ENCODE measurements around the gene NUPR2.
A peak's percentile ranks its signal among the peaks of the same experiment; 100 is the strongest.
"Not testable (repeated sequence)": the region's sequence is repeated elsewhere in the genome, so short reads cannot be mapped to it uniquely, and the experiment has no call there.

The NUPR2 gene, protein sequence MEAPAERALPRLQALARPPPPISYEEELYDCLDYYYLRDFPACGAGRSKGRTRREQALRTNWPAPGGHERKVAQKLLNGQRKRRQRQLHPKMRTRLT

DNA sequence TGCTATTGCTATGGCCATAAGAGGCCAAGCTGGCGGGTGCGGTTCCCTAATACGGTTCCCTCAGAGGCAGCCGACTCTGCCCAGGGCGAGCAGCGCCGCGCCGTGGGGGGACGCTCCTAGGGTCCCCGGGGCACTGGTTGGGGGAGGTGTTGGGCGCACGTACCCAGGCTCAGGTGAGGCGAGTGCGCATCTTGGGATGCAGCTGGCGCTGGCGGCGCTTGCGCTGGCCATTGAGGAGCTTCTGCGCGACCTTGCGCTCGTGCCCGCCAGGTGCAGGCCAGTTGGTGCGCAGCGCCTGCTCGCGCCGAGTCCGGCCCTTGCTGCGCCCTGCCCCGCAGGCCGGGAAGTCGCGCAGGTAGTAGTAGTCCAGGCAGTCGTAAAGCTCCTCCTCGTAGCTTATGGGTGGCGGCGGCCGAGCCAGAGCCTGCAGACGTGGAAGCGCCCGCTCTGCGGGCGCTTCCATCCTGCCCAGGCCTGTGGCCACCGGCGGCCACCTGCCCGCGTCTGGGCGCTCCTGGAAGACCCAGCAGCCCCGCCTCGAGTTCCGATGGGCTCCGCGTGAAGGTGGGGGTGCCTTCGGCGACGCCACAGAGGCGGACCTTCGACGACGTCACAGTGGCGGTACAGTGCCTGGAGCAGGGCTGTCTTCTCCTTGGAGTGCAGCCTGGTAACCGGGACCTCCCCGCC is at the start of gene NUPR2:
Gene NUPR2, minus strand, starts transcription at position 566 of the 687 bp plus-strand sequence. Its CDS starts 103 bp downstream, at position 463.
- DNase-seq: no peak

DNA sequence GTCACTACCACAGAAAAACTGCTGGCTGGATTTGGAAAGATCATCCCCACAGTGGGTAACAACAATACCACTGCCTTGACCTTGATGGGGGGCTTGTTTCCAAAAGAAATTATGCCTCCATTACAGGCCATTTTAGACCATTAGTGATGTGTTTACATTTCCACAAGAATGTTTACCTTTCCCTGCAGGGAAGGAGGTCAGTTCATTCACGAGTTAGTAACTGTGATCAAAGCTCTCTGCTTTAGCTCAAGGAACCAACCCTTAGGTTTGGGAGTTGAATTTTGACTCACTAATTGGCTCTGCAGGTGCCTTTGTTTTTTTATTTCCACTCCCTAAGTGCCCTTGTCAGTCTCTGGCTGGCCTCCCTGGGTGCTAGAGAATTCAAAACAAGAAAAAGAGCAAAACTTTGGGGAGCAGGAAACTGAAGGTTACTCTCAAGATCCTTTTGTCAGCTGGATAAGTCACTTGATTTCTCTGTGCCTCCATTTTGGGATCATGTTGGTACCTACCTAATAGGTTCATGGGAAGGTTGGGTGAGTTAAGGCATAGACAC is 41.1 kb upstream of the NUPR2 start:
- no peak for DNase-seq

DNA sequence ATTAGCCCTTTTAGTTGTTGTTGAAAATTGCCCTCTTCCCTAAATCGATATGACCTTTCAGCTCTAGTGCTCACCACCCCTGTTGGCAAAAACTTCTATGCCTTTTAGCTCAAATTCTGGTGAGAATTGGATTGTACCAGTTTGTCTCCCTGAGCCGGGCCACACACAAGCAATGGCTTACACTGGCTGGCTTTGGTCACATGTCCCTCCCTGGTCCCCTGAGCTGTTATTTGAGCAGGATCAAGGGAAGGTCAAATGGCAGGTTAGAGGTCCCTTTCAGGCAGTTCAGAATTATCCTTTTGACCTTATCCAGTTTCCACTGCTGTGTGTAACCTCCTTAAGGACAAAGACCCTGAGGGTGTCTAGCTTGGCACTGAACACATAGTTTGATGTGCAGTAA is 14.8 kb upstream of the NUPR2 start:
- not testable (repeated sequence) for DNase-seq

DNA sequence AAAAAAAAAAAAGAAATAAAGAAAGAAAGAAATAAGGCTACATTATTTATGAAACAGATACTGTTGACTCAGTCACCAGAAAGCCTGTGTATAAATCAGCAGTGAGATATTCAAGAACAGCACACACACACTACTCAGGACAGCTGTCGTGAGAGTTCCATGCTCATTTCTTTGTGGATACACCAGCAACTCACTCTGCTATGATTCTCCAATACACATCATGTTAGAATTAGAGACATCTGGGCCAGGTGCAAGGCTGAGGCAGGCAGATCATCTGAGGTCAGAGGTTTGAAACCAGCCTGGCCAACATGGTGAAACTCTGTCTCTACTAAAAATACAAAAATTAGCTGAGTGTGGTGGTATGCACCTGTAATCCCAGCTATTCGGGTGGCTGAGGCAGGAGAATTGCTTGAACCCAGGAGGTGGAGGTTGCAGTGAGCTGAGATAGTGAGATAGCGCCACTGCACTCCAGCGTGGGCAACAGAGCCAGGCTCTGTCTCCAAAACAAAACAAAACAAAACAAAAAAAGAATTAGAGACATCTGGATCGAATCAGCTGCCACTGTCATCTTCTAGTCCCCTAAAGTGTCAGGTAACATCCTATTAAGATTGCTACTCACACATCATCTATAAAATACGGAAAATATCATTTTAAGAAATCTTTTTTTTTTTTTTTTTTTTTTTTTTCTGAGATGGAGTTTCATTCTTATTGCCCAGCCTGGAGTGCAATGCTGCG is 11.2 kb upstream of the NUPR2 start:
- DNase-seq: no peak

DNA sequence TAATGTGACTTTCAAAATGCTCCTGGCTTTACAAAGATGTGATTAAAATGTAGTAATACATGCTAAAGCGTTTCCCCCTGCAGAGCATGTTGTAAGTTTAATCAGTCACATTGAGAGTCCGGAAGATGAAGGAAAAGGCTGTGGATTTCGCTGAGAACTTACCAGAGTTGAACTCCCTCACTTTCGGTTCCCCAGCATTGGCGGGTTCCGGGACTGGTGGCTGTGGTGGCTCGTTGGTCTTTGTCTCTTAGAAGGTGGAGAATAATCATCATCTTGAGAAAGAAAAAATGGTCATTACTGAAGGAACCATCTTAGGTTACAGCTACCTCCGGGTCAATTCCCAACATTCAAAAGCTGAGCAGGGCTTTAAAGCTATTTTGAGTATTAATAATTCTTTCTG is 9.6 kb upstream of the NUPR2 start:
- DNase-seq: no peak

DNA sequence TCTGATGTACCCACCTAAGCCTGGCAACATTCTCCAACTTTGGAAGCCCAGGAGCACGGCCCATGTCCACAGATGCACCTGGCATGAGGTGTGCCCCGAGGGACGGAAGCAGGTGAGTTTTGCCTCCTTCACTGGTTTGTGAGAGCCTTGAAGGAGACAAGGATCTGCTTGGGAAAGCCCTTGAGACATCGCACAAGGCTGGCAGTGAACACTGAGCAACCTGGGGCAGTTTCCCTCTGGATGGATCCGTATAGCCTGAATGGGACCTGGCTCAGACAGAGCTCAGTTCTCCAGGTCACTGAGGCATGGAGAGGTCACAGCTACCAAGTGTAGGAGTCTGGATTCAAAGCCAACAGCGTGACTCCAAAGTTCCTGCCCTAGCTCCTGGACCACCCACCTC is 8.8 kb upstream of the NUPR2 start:
- no peak for DNase-seq

DNA sequence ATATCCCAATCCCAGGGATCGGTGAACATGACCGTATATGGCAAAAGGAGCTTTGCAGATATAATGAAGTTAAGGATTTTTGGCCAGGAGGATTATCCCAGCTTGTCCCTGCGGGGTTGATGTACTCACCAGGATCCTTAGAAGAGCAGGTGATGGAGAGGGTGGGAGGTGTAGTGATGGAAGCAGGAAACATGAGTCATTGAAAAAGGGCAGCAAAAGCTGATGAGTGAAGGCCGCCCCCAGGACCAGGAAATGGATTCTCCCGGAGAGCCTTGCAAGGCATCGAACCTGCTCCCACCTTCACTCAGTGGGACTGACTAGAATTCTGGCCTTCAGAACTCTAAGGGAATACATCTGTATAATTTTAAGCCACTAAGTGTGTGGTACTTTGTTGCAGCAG is 5.2 kb upstream of the NUPR2 start:
- no peak for DNase-seq

DNA sequence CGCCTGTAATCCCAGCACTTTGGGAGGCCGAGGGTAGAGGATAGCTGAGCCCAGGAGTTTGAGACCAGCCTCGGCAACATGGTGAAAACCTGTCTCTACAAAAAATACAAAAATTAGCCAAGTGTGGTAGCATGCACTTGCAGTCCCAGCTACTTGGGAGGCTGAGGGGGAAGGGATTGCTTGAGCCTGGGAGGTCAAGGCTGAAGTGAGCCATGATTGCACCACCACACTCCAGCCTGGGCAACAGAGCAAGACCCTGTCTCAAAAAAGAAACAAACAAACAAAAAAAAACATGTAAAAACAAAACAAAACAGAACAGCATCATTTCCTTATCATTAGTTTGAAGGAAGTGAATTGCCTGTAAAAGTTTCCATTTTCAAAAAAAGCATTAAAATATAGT is 4.0 kb downstream of the NUPR2 start:
- DNase-seq: not testable (repeated sequence)

DNA sequence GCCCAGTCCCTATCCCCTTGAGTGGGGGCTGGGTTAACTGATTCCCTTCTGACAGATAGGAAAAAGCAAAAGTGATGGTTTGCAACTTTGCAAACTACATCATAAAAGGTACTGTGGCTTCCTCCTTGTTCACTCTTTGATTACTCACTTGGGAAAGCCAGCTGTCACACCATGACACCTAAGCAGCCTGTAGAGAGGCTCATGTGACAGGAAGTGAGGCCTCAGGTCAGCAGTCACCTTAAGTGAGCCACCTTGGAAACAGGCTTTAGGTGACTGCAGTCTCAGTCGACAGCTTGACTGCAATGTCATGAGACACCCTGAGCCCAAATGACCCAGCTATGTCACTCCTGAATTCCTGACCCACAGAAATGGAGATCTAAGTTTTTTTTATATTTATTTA is 5.6 kb downstream of the NUPR2 start:
- no peak for DNase-seq

DNA sequence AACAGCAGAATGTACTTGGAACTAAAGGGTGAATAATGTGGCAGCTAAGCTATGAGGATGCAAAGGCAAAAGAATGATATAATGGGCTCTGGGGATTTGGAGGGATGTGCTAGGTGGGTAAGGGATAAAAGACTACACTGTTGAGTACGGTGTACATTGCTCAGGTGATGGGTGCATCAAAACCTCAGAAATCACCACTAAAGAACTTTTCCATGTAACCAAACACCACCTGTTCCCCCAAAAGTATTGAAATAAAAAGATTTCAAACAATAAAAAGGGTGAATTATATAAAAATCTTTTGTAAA is 8.3 kb downstream of the NUPR2 start:
- DNase-seq: no peak

DNA sequence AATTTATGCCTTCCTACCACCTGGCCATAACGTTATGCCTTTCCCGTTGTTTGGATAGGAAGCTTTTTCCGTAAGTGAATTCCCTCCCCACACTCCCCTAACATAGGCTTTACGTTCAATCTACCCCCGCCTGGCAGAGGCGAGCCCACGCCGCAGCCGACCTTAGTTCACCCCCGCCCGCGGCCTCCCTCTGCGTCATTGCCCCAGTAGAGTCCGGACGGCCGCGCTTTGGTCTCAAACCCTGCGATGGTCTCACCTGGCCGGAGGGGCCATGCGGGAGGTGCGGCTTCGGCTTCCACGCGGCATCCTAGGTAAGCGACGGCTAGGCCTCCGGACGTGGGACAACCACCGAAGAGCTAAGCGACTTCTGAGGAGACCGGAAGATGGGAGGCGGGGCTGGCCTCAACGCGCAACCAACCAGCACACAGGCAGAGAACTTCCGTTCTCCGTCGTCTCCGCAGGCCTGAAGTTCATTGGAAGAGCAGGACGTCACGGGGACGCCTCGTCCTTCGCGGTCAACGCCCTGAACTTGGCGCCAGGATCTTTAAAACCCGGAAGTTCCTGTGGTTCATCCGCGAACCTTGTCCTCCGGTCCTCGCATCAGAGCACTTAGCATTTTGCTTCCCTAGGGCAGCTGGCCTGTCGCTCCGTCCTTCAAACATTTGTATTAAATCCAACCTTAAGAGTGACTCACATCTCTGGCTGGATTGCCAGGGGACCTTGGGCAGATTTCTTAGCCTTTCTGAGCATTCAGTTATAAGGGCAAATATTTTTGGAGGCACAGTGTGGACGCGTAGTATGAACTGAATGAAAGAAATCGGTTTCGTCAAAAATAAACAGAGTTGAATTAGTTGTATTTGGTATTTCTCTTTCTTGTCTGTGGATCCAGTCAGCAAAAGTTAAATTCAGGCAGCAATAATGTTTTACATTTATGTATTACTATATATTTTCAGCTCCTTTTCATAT is 9.8 kb downstream of the NUPR2 start, which contains the start of gene CHCHD2:
Gene CHCHD2, minus strand, starts transcription at position 369 of the 966 bp plus-strand sequence. Its CDS starts 63 bp downstream, at position 306.
- peak; percentile 97 for DNase-seq

DNA sequence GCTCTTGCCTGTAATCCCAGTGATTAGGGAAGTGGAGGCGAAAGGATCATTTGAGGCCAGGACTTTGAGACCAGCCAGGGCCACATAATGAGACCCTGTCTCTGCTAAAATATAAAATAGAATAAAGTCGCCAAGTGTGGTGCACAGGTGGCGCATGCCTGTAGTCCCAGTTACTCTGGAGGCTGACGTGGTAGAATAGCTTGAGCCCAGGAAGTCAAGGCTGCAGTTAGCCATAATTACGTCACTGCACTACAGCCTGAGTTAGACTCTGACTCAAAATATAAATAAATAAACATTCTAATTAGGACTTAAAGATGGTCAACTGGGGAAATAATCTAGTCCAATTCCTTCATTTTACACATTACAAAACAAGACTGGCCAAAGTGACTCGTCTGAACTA is 10.7 kb downstream of the NUPR2 start:
- DNase-seq: peak in 1 of 2 experiments; percentile 26

DNA sequence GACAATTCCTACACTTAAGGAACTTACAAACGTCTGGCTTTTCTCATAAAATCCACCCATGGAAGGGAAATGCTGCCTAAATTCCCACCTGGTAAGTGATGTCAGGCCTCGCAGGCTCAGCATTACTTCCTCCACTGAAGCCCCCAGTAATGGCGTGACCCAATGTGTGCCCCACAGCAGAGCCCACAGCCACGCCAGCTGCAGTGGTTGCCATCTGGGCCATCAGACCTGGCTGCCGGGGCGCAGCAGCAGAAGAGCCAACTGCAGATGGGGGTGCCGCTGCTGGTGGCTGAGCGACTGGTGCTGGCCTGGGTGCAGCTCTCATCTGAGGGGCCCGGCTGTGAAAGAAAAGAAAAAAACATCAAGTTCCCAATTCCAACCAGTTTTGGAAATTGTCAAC is 12.1 kb downstream of the NUPR2 start:
- DNase-seq: not testable (repeated sequence)

DNA sequence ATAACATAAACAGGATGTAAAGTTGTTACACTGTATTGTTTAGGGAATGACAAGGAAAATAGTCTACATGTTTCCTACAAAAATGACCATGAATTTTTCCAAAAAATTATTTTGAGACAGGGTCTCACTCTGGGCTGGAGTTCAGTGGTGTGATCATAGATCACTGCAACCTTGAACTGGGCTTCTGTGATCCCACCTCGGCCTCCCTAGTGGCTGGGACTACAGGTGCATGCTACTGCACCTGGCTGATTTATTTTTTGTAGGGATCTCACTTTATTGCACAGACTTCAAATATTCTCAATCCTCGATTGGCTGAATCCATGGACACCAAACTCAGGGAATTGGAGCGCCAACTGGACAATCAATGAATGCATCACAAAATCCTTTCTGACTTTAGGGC is 16.6 kb downstream of the NUPR2 start:
- no peak for DNase-seq

DNA sequence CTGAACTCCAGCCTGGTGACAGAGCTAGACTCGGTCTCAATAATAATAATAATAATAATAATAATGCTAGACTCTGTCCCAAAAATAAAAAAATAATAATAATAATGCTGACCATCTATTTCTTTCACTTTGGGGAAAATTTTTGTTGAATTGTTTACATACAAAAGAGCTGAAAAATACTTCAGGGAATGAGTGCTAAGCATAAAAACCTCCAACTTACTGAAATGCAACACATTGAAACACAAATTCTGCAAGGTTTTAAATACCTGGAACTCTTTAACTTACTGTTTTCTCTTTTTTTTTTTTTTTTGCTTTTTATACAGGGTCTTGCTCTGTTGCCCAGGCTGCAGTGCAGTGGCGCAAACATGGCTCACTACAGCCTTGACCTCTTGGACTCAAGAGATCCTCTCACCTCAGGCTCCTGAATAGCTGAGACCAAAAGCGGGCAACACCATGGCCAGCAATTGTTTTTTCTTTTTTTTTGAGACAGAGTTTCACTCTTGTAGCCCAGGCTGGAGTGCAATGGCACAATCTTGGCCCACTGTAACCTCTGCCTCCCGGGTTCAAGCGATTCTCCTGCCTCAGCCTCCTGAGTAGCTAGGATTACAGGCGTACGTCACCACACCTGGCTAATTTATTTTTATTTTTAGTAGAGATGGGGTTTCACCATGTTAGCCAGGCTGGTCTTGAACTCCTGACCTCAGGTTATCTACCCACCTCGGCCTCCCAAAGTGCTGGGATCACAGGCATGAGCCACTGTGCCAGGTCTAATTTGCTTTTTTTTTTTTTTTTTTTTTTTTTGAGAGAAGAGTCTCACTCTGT is 17.8 kb downstream of the NUPR2 start:
- not testable (repeated sequence) for DNase-seq

DNA sequence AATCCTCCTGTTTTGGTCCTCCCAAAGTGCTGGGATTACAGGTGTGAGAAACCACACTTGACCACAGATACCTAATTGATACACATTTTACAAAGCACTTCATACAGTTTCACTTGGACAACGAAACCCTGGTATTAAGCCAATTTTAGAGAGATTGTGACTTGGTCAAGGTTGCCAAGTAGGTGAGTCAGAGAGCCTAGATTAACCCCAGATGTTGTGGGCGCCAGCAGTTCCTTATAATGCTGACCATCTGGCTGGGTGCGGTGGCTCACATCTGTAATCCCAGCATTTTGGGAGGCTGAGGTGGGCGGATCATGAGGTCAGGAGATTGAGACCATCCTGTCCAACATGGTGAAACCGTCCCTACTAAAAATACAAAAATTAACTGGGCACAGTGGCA is 18.5 kb downstream of the NUPR2 start:
- DNase-seq: no peak

DNA sequence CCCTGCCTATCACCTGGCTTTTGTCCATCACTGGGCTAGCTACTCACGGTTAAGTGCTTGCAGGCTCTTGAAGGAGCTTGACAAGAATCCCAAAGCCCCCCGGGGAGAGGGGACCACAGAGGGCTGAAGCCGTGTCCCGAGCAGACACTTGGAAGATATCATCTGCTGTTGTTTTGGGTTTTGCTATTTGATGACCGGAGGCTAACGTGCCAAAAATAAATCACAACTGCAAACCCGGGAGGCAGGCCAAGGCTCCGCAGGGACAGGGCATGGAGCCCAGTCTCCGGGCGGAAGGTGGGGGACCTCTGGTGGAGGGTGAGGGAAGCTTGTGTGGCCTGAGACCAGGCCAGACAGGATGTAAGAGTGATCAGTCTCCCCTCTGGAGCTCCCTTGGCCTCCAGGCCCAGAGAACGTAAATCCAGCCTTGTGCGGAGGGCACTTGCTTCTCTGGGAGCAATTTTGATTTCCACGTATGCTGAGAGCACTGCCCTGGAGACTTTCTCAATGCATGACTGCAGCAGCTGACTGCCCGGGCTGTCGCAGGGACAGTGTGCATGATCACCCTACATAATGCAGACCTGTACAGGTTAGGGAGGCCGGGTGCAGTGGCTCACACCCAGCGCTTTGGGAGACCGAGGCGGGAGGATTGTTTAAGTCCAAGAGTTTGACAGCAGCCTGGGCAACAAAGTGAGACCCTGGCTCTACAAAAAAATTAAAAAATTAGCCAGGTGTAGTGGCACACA is 23.3 kb downstream of the NUPR2 start, which contains the start of gene PHKG1:
Gene PHKG1, minus strand, starts transcription at position 164 of the 743 bp plus-strand sequence. CDS start 4,011 bp downstream, outside the sequence.
- no peak for DNase-seq

DNA sequence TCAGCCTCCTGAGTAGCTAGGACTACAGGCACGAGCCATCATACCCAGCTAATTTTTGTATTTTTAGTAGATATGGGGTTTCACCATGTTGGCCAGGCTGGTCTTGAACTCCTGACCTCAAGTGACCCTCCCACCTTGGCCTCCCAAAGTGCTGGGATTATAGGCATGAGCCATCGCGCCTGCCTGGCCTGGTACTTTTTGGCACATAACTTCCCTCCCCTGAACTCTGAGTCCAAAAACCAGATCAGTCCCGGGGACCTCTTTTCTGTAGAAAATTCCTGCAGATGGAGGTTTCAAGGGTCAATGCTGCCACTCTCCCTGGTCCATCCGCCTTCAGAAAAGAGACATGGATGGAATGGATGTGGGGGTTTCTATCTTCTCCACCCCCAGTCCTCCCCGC is 23.8 kb downstream of the NUPR2 start:
- DNase-seq: not testable (repeated sequence)

DNA sequence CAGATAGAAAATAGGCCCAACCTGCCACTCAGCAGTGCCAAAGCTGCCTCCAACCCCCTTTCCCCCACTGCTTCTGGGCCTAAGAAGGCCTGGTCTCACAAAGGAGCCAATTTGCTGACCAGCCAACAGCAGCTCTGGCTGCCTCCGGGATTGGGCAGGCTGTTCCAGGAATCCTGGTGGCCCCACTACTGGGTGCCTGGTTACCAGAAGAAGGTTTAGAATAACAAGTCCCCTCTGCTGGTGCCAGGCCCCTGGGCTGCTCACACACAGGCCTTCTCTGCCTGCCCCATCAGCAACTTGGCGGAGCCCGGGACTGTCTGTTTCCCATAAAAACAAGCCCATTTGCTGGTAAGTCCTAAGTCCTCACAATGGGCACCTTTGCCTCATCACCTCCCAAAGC is 24.6 kb downstream of the NUPR2 start:
- no peak for DNase-seq

DNA sequence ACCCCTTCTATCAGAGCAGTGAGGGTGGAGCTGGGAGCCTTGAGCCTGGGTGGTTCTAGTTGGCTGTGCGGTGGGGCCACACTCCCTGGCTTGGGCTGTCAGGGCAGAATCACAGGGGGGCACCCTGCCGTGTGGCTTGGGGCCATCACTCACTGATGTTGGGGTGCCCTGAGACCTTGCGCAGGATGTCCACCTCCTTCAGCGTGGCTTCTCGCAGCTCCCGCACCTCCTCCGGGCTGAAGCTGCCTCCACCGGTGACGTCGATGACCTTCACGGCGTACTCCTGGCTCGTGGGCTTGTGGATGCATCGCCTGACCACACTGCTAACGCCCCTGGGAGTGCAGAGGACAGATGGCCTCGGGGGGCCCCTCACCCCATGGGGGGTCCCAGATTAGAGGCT is 28.8 kb downstream of the NUPR2 start:
- DNase-seq: no peak

DNA sequence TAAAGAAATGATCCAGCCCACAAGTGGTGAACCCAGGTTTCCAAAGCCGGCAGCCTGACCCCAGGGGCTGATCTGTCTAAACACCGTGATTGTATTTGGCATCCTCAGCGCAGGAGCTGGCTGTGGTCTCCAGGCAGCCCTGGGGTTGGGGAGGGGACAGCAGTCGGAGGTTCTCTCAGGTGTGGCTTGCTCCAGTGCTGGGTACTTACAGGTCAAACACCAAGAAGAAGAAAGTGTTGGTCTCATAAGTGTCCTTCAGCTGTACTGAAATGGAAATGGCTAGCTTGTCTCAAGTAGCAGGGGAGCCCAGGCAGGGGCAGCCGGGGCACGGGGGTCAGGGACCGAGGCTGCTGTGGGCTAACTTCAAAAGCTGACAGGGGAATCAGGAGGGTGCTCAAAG is 29.5 kb downstream of the NUPR2 start:
- DNase-seq: no peak
